H9 (cell line): Measurements from ENCODE around the gene SETD9. TPM values are rescaled to one million over a fixed set of nuclear protein-coding genes. Genes with fewer than 3 reads are reported as not detected.

ENCODE experiments used
- DNase-seq: peaks from one replicate; pipeline ENCODE4 v3.0.0-alpha.2; 2017
- H2AFZ ChIP-seq: one replicate; pipeline ENCODE4 v1.6.1; 2013; ENCODE audit warnings: mild to moderate bottlenecking, low read length, control low read depth, moderate library complexity
- H2AK5ac ChIP-seq: 2 replicates; pipeline ENCODE4 v1.6.1; 2013; ENCODE audit warnings: low read length, control low read depth, mixed read lengths; ENCODE audit not compliant: insufficient read length
- H2BK120ac ChIP-seq: one replicate; pipeline ENCODE4 v1.6.1; 2013; ENCODE audit warnings: low read depth, mild to moderate bottlenecking, low read length, control low read depth, inconsistent platforms; ENCODE audit not compliant: poor library complexity, severe bottlenecking
- H2BK12ac ChIP-seq: 2 replicates; pipeline ENCODE4 v1.6.1; 2013; ENCODE audit warnings: low read length, control low read depth, mixed read lengths, low read depth; ENCODE audit not compliant: insufficient read length
- H2BK15ac ChIP-seq: 2 replicates; pipeline ENCODE4 v1.6.1; 2013; ENCODE audit warnings: low read depth, low read length, control low read depth
- H2BK20ac ChIP-seq: one replicate; pipeline ENCODE4 v1.6.1; 2013; ENCODE audit warnings: low read depth, mild to moderate bottlenecking, low read length, control low read depth, inconsistent platforms; ENCODE audit not compliant: poor library complexity, severe bottlenecking
- H2BK5ac ChIP-seq: 2 replicates; pipeline ENCODE4 v1.6.1; 2013; ENCODE audit warnings: low read length, control low read depth, mixed read lengths; ENCODE audit not compliant: insufficient read length
- H3K14ac ChIP-seq: 2 replicates; pipeline ENCODE4 v1.6.1; 2013; ENCODE audit warnings: low read length, control low read depth; ENCODE audit not compliant: insufficient read depth
- H3K18ac ChIP-seq: 2 replicates; pipeline ENCODE4 v1.6.1; 2013; ENCODE audit warnings: low read depth, mild to moderate bottlenecking, mixed read lengths, low read length, control low read depth; ENCODE audit not compliant: insufficient read length
- H3K23ac ChIP-seq: 2 replicates; pipeline ENCODE4 v1.6.1; 2013; ENCODE audit warnings: low read length, control low read depth, mixed read lengths, low read depth; ENCODE audit not compliant: insufficient read length
- H3K23me2 ChIP-seq: 2 replicates; pipeline ENCODE4 v1.6.1; 2013; ENCODE audit warnings: low read depth, mild to moderate bottlenecking, mixed read lengths, low read length, control low read depth; ENCODE audit not compliant: insufficient read length, poor library complexity, severe bottlenecking
- H3K27ac ChIP-seq: 2 replicates; pipeline ENCODE4 v1.5.1; 2013; ENCODE audit warnings: low read length, control low read depth, mixed read lengths, low read depth; ENCODE audit not compliant: insufficient read length
- H3K27me3 ChIP-seq: 2 replicates; pipeline ENCODE4 v1.6.1; 2013; ENCODE audit warnings: low read length, control low read depth, inconsistent platforms; ENCODE audit not compliant: insufficient read depth
- H3K4ac ChIP-seq: 2 replicates; pipeline ENCODE4 v1.6.1; 2013; ENCODE audit warnings: low read depth, mild to moderate bottlenecking, control low read depth, inconsistent platforms, low read length, moderate library complexity
- H3K4me1 ChIP-seq: 2 replicates; pipeline ENCODE4 v1.6.1; 2013; ENCODE audit warnings: low read length, control low read depth, inconsistent platforms; ENCODE audit not compliant: insufficient read depth
- H3K4me2 ChIP-seq: 2 replicates; pipeline ENCODE4 v1.6.1; 2013; ENCODE audit warnings: low read length, control low read depth, mixed read lengths; ENCODE audit not compliant: insufficient read length, insufficient read depth
- H3K56ac ChIP-seq: 2 replicates; pipeline ENCODE4 v1.6.1; 2013; ENCODE audit warnings: low read depth, mild to moderate bottlenecking, mixed read lengths, low read length, control low read depth; ENCODE audit not compliant: insufficient read length
- H3K79me1 ChIP-seq: 2 replicates; pipeline ENCODE4 v1.6.1; 2013; ENCODE audit warnings: low read depth, mild to moderate bottlenecking, moderate library complexity, low read length, control low read depth, inconsistent platforms; ENCODE audit not compliant: insufficient read depth, poor library complexity, severe bottlenecking
- H3K79me2 ChIP-seq: 2 replicates; pipeline ENCODE4 v1.6.1; 2013; ENCODE audit warnings: low read length, control low read depth, inconsistent platforms; ENCODE audit not compliant: insufficient read depth
- H3K9ac ChIP-seq: 2 replicates; pipeline ENCODE4 v1.6.1; 2013; ENCODE audit warnings: low read length, control low read depth, mixed read lengths; ENCODE audit not compliant: insufficient read length; ENCODE audit errors: extremely low read depth
- H3K9me3 ChIP-seq: one replicate; pipeline ENCODE4 v1.6.1; 2013; ENCODE audit warnings: low read depth, low read length, inconsistent platforms; ENCODE audit not compliant: control insufficient read depth
- H3T11ph ChIP-seq: one replicate; pipeline ENCODE4 v1.6.1; 2013; ENCODE audit warnings: mild to moderate bottlenecking, low read length, control low read depth, inconsistent platforms
- H4K20me1 ChIP-seq: one replicate; pipeline ENCODE4 v1.6.1; 2013; ENCODE audit not compliant: control insufficient read depth, insufficient read length, insufficient read depth
- H4K5ac ChIP-seq: 2 replicates; pipeline ENCODE4 v1.6.1; 2013; ENCODE audit warnings: low read depth, mild to moderate bottlenecking, mixed read lengths, low read length, control low read depth; ENCODE audit not compliant: insufficient read length
- H4K8ac ChIP-seq: replicated peaks from 2 replicates; pipeline ENCODE4 v1.6.1; 2013; ENCODE audit warnings: low read length, control low read depth, mixed read lengths, low read depth; ENCODE audit not compliant: insufficient read length
- H4K91ac ChIP-seq: 2 replicates; pipeline ENCODE4 v1.6.1; 2013; ENCODE audit warnings: low read depth, mild to moderate bottlenecking, moderate library complexity, mixed read lengths, low read length, control low read depth; ENCODE audit not compliant: insufficient read length
- H3K27ac Mint-ChIP-seq, 3 experiments: 2 replicates in 2 of 3; 3 replicates in 1 of 3; pipeline ENCODE4 v1.8.0; 2020 to 2021; ENCODE audit warnings: mixed read lengths in 3 of 3, mild to moderate bottlenecking in 1 of 3, moderate library complexity in 1 of 3
- H3K27me3 Mint-ChIP-seq: 2 replicates; pipeline ENCODE4 v1.8.0; 2021; ENCODE audit warnings: low read depth, mild to moderate bottlenecking, moderate library complexity, mixed read lengths
- H3K36me3 Mint-ChIP-seq, 3 experiments: 2 replicates in 2 of 3; 3 replicates in 1 of 3; pipeline ENCODE4 v1.8.0; 2020 to 2021; ENCODE audit warnings: low read depth in 3 of 3, mixed read lengths in 3 of 3; ENCODE audit not compliant: insufficient read depth in 1 of 3
- H3K4me1 Mint-ChIP-seq, 2 experiments: 2 replicates each; pipeline ENCODE4 v1.8.0; 2020; ENCODE audit warnings: mixed read lengths in 2 of 2
- H3K4me3 Mint-ChIP-seq, 2 experiments: 2 replicates in 1 of 2; 3 replicates in 1 of 2; pipeline ENCODE4 v1.8.0; 2020 to 2021; ENCODE audit warnings: mild to moderate bottlenecking in 2 of 2, mixed read lengths in 2 of 2, moderate library complexity in 1 of 2
- H3K9me3 Mint-ChIP-seq, 2 experiments: 2 replicates in 1 of 2; 3 replicates in 1 of 2; pipeline ENCODE4 v1.8.0; 2020; ENCODE audit warnings: mild to moderate bottlenecking in 2 of 2, mixed read lengths in 2 of 2, moderate library complexity in 1 of 2
- WGBS: extraction: QIAGEN DNeasy Blood & Tissue Kit; methylation state at CpG from one replicate; pipeline ENCODE4 v1.1.7; 2013; ENCODE audit warnings: missing lambda C conversion rate, low lambda C conversion rate, mixed read lengths; ENCODE audit not compliant: insufficient read length; ENCODE audit errors: extremely low coverage; 5-methylcytosine and 5-hydroxymethylcytosine counted together
- total RNA-seq: library from RNA; stranded (reverse); gene quantifications from 2 replicates; pipeline ENCODE4 v1.2.1, GENCODE V29; 2021
- TF ChIP-seq, protein P1 (sequence below): fragments of 200-600 bp; sonication (generic); conservative IDR thresholded peaks from 3 replicates; pipeline ENCODE4 v1.8.0; 2021; ENCODE audit warnings: antibody characterized with exemption, mild to moderate bottlenecking

Gene SETD9
- total RNA-seq, 1 experiment from 2014 or later = 15.7 TPM

- H4K20me1 ChIP-seq = no peaks in the 10 kb centered on the region
- H3K79me1 ChIP-seq = no peaks in the 10 kb centered on the region
- peak overlapping the region; percentile 40 for H2BK120ac ChIP-seq
- Mint-ChIP-seq H3K27me3 (no peaks in the 10 kb centered on the region), H3K4me3 (peak overlapping the region; percentile 79 to 86), H3K9me3 (no peaks in the 10 kb centered on the region), H3K36me3 (peaks cover 4 to 10% (median 6%) of the 10 kb centered on the region in 3 experiments), H3K27ac (peak overlapping the region; percentile 81 to 99 (median 98)), H3K4me1 (peaks cover 18 to 23% of the 10 kb centered on the region in 2 experiments)
- WGBS = no CpG with 5 or more reads among the region's 29 CpGs
- no peak overlapping the region for H2BK15ac ChIP-seq
- H3K23ac ChIP-seq = no peak overlapping the region
- H2BK20ac ChIP-seq = no peak overlapping the region
- DNase-seq = no peak
- peak overlapping the region; percentile 90 for H3K9ac ChIP-seq
- peak overlapping the region; percentile 47; the same call in 1 of the 2 replicates for H3K4ac ChIP-seq
- peak overlapping the region; percentile 12 for H3T11ph ChIP-seq
- no peaks in the 10 kb centered on the region for H3K27me3 ChIP-seq
- H4K5ac ChIP-seq = peak overlapping the region; percentile 91
- peaks cover 8% of the 10 kb centered on the region for H3K23me2 ChIP-seq
- H3K27ac ChIP-seq = peak overlapping the region; percentile 76
- H3K4me2 ChIP-seq = peak overlapping the region; percentile 68
- H3K56ac ChIP-seq = peak overlapping the region; percentile 50
- no peak overlapping the region for H2BK12ac ChIP-seq
- H4K91ac ChIP-seq = no peak overlapping the region
- peak overlapping the region; percentile 43 for H2BK5ac ChIP-seq
- peak overlapping the region; percentile 91; the same call in 1 of the 2 replicates for H3K14ac ChIP-seq
- peak overlapping the region; percentile 1 for H2AFZ ChIP-seq
- peak overlapping the region; percentile 82 for H3K18ac ChIP-seq
- H3K4me1 ChIP-seq = no peaks in the 10 kb centered on the region; the same call in 1 of the 2 replicates
- H4K8ac ChIP-seq = no peak overlapping the region
- H3K79me2 ChIP-seq = no peaks in the 10 kb centered on the region
- H3K9me3 ChIP-seq = no peaks in the 10 kb centered on the region
- no peak overlapping the region for H2AK5ac ChIP-seq
- TF ChIP-seq, protein P1, sequence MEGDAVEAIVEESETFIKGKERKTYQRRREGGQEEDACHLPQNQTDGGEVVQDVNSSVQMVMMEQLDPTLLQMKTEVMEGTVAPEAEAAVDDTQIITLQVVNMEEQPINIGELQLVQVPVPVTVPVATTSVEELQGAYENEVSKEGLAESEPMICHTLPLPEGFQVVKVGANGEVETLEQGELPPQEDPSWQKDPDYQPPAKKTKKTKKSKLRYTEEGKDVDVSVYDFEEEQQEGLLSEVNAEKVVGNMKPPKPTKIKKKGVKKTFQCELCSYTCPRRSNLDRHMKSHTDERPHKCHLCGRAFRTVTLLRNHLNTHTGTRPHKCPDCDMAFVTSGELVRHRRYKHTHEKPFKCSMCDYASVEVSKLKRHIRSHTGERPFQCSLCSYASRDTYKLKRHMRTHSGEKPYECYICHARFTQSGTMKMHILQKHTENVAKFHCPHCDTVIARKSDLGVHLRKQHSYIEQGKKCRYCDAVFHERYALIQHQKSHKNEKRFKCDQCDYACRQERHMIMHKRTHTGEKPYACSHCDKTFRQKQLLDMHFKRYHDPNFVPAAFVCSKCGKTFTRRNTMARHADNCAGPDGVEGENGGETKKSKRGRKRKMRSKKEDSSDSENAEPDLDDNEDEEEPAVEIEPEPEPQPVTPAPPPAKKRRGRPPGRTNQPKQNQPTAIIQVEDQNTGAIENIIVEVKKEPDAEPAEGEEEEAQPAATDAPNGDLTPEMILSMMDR = no peak
Measured at GRCh38 chr5:56910210-56910965, 992 bp downstream of the SETD9 start.
